ENCODE data around the gene CACNA1S.

DNA sequence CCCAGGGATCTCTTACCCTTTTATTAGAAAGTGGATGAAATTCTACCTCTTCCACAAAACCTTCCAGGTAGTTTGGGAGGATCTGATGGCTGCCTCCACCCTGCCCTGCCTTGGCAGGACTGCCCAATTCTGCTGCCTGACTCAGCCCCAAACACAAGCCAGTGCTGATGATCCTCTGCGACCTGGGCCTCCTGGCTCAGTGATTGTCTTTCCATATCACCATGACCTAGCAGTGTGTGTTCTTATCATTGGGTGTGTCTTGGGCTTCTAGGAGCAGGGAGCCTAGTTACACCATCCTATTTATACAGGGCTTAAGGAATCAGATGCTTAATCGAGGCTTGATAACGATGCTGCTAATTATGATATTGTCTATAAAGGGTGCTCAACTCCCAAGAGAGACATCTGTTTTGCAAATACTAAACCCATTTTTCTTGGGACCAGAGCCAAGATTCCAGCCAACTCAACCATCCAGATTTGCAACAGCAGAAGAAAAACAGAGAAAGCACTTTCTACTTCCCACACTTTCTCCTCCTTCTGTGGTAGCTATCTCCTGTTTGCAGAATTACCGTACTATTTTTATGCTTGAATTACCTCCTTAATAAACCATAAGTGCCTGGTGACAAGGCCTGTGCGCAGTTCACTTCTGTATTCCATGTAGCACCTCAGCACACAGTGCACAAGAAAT is 52.2 kb downstream of the CACNA1S start:
- TF ChIP-seq CTCF (IDR thresholded peaks at IDR 0.05; ENCODE audit: low read depth, low read length, poor library complexity, severe bottlenecking) (no peak), EZH2phosphoT487 (IDR thresholded peaks at IDR 0.05; ENCODE audit: borderline replicate concordance, low read length) (no peak)
